GM19467 (cell line): ENCODE results near the gene ASMT.
"Not testable (repeated sequence)": the region's sequence is repeated elsewhere in the genome, so short reads cannot be mapped to it uniquely, and the experiment has no call there.

Source experiments
- ATAC-seq: cut with Tn5 transposase; IDR thresholded peaks from one replicate; pipeline ENCODE4 v1.9.1; 2021; ENCODE audit warnings: mild to moderate bottlenecking, moderate library complexity; ENCODE audit not compliant: unreplicated experiment

The ASMT gene

GRCh38 chrX:1597345-1598020 lies 17.4 kb upstream of the ASMT start:
- ATAC-seq = no peak

GRCh38 chrX:1598021-1598875 lies 16.6 kb upstream of the ASMT start:
- no peak for ATAC-seq

- ATAC-seq = no peak
These were observed 15.7 kb upstream of the ASMT start for GRCh38 chrX:1598876-1599790.

DNA sequence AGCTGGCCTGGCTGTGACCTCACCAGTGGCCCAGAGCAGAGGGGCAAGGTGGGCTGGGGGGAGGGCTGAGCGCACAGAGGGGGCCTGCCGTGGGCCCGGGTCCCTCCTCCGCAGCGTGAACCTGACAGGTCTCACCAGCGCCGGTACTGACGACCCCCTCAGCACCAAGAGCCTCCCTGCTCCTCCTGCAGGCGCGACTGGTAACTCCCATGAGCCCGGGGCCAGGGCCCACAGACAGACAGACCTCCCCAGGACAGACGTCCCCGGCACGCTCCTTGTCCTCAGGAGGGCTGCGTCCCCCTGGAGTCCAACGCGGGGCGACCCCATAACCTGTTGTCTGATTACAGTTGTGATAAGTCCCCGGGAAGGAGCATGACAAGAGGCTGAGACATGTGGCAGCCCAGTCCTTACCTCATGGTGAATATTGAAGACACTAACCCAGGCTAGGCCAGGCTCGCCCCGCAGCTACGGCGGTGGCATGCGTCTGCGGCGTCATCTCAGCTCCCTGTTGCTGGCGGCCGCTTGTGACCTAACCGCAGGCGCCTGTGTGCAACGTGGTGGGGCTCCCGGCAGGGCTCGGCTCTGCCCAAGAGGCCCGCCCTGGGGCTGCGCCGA lies 15.0 kb upstream of the ASMT start:
- ATAC-seq = no peak

DNA sequence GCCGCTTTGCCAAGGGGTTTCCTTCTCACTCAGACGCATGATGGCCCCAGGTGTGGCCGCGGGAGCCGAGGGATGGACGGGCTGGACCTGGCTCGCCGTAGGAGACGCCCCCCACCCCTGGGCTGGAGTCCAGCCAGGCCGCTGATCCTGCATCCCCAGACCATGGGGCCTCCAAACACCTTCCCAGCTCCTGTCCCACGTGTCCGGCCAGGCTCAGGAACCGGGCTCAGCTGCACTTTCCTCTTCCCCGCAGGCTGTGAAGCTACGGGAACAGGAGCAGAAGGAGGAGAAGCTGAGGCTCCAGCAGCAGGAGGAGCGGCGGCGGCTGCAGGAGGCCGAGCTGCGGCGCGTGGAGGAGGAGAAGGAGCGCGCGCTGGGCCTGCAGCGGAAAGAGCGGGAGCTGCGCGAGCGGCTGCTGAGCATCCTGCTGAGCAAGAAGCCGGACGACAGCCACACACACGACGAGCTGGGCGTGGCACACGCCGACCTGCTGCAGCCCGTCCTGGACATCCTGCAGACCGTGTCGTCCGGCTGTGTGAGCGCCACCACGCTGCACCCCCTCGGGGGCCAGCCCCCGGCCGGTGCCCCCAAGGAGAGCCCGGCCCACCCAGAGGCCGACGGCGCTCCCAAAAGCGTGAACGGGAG lies 14.3 kb upstream of the ASMT start:
- no peak for ATAC-seq

DNA sequence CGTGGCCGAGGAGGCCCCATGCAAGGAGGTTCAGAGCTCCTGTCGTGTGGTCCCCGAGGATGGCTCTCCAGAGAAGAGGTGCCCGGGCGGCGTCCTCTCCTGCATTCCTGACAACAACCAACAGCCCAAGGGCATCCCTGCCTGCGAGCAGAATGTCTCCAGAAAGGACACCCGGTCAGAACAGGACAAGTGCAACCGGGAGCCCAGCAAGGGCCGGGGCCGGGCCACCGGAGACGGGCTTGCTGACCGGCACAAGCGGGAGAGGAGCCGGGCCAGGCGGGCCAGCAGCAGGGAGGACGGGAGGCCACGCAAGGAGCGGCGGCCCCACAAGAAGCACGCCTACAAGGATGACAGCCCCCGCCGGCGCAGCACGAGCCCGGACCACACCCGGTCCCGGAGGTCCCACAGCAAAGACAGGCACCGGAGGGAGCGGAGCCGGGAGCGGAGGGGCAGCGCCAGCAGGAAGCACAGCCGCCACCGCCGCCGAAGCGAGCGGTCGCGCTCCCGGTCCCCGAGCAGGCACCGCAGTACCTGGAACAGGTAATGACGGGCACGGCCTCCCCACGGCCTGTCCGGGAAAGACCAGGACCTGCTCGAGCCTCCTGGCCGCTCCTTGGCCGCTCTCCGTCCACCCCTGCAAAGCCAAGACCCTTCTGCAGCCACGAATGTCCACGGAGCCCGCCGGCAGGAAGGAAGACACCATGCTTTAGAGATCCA lies 13.7 kb upstream of the ASMT start:
- ATAC-seq = no peak

DNA sequence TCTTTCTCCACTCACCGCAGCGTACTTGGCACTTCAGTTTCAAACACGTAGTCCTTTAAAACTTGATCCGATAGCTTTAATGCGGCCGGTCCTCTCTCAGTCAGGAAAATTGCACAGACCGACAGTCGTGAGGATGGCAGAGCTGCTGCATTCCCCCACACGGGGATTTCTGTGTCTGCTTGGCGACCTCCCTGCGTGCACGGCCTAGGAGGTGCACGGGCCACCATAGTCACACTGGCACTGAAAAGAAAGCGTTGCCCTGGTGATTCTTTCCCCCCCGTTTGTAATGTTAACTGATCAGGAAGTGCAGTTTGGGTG lies 13.1 kb upstream of the ASMT start:
- ATAC-seq = no peak

DNA sequence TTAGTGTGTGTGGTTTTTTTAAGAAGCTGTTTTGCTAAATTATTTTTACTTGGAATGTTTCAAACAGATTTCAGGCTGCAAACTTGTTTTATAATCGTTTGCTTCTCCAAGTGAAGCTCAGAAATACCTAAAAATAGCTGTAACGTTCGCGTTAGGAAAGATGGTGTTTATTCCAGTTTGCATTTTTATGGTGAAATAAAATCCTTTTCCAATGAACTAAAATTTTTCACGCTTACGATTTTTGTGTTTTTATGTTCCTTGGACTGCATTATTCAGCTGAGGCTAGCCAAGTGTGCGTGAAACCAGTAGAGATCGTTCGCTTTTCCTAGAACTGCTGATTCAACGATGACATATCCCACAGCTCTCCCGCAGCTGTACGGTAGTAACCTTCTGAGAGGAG lies 12.6 kb upstream of the ASMT start:
- ATAC-seq = no peak

- no peak for ATAC-seq
These were observed 8.4 kb upstream of the ASMT start for GRCh38 chrX:1606496-1606895.

DNA sequence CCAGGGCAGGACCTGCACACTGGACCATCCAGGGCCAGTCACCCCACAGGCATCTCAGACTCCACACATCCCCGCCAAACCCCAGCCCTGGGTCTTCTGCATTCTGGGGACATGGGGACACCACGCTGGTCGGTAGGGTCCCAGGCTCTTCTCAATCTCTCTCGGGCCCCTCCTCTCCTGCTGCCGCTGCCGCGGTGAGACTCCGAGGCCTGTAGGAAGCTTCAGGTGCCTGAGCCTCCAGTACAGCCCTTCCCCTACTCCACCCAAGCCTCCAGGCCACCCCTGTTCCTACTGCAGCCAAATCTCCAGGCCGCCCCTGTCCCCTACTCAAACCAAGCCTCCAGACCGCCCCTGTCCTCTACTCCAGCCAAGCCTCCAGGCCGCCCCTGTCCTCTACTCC lies 5.5 kb upstream of the ASMT start:
- no peak for ATAC-seq

DNA sequence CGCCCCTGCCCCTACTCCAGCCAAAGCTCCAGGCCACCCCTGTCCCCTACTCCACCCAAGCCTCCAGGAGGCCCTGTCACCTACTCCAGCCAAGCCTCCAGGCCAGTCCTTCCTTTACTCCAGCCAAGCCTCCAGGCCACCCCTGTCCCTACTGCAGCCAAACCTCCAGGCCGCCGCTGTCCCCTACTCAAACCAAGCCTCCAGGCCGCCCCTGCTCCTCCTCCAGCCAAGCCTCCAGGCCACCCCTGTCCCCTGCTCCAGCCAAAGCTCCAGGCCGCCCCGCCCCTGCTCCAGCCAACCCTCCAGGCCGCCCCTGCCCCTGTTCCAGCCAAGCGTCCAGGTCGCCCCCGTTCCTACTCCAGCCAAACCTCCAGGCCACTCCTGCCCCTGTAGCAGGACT lies 5.1 kb upstream of the ASMT start:
- no peak for ATAC-seq

DNA sequence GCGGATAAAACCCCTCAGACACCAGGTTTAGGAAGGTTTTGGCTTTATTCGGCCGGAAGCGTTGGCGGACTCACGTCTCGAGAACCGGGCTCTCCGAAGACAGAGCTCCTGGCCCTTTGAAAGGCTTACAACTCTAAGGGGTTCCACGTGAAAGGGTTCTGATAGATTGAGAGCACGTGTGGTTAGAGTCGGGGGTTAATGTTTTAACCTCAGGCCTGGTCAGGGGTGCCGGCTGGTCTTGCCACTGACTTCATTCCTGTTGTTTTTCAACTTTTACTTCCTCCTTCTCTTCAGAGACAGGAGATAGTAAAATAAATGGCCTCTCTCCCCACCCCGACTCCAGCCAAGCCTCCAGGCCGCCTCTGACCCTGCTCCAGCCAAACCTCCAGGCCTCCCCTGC lies 4.7 kb upstream of the ASMT start:
- ATAC-seq = no peak

DNA sequence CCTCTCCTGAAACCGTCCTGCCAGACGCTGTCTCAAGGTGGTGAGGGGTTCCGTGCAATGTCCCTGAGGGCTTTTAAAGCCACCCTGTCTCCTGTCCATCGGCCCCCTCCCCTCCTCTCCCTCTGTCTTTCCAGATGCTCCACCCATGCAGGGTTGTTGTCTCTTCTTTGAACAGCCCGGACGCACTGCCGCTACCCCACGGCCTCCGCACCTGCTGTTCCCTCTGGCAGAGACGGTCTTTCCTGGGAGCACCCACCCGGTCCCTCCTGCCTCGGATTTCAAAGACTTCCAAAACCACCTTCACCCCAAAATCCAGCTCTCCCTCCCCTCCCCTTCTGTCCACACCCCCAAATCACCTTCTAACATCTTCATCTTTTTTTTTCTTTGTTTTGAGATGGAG lies 4.1 kb upstream of the ASMT start:
- no peak for ATAC-seq

DNA sequence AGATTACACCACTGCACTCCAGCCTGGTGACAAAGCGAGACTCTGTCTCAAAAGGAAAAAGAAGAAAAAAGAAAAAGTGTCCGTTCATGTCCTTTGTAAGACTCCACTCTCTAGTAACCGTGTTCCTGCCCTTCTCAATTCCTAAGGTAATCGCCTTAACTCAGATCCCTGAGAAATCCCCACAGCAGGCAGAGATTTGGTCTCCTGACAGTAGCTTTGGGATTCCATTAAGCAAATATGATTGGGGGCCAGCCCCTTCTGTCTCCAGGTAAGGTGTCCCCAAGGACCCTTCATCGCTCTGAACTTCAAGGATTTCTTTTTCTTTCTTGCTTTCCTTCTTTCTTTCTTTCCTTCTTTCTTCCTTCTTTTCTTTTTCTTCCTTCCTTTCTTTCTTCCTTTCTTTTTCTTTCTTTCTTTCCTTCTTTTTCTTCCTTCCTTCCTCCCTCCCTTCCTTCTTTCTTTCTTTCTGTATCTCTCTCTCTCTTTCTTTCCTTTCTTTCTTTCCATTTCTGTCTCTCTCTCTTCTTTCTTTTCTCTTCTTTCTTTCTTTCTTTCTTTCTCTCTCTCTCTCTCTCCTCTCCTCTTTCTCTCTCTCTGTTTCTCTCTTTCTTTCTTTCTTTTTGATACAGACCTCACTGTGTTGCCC lies 2.1 kb upstream of the ASMT start:
- no peak for ATAC-seq

DNA sequence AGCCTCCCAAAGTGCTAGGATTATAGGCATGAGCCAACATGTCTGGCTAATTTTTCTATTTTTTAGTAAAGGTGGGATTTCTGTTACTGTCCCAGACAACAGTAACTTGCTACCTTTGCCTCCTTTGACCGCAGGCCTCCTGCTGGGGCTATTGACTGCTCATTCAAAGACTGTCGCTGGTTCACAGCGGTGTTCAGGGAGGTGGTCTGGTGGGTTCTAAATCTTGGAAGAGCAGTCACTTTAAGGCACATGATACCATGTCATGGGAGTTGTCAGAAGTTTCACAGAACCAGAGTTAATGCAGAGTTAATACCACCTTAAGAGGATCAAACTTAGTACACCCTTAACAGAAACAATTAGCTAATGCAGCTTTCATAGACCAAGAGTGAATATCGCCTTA lies 3.8 kb downstream of the ASMT start:
- no peak for ATAC-seq

DNA sequence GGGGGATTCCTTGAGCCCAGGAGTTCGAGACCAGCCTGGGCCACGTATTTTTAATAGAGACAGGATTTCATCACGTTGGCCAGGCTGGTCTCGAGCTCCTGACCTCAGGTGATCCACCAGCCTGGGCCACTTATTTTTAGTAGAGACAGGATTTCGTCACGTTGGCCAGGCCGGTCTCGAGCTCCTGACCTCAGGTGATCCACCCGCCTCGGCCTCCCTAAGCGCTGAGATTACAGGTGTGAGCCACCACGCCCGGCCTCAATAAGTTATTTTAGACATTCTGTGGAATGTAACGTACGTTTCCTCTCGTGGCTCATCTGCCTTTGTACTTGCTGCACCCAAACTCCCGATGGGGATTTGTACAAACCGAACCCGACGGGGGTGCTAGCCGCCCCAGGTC lies 8.8 kb downstream of the ASMT start:
- no peak for ATAC-seq

- ATAC-seq = not testable (repeated sequence)
These were observed 9.4 kb downstream of the ASMT start for GRCh38 chrX:1624158-1624860.

DNA sequence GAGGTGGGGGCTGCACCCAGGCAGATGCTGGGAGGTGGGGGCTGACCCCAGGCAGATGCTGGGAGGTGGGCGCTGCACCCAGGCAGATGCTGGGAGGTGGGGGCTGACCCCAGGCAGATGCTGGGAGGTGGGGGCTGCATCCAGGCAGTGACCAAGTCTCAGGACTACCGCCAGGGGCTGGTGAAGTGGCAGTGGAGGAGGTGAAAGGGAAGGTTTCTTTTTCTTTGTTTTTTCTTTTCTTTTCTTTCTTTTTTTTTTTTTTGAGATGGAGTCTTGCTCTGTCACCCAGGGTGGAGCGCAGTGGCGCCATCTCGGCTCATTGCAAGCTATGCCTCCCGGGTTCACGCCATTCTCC lies 10.0 kb downstream of the ASMT start:
- ATAC-seq = not testable (repeated sequence)

- no peak for ATAC-seq
These were observed 14.4 kb downstream of the ASMT start for GRCh38 chrX:1629244-1629643.
